ENCODE data around the gene PRKCD. TPM values are rescaled to one million over a fixed set of nuclear protein-coding genes. Genes with fewer than 3 reads are reported as not detected.

Gene PRKCD
- total and polyA plus RNA-seq, 9 of the 15 experiments (the other 6 are each of a cell fraction or from before 2014, with no cell fraction given): 2.5 to 19.5 (median 6.1) TPM

- H3K4me3 ChIP-seq: no peak overlapping the region
- H3K4me1 ChIP-seq (replicated peaks in 1 of 2; ENCODE audit: control insufficient read depth in 2 of 2, insufficient read depth in 2 of 2, low read length in 2 of 2): no peaks in the 10 kb centered on the region; a peak in 1 of 5 replicates
- FAIRE-seq: no peak
- no TSS peak for BruUV-seq (replicated peaks)
- no peaks in the 10 kb centered on the region for H3K9me3 ChIP-seq (replicated peaks; ENCODE audit: control insufficient read depth, insufficient read depth, low read depth, low read length)
- DNase-seq (ENCODE audit: extremely low read depth in 1 of 4, low spot score in 3 of 4): no peak
- ATAC-seq: no peak
- CTCF ChIA-PET (ENCODE audit: low intra/inter-chr PET ratio): no interaction called here
- H4K20me1 ChIP-seq (replicated peaks; ENCODE audit: control insufficient read depth, insufficient read depth, low read length): no peaks in the 10 kb centered on the region; the same call in 1 of the 2 replicates
- no peaks in the 10 kb centered on the region for H3K9me1 ChIP-seq (ENCODE audit: control insufficient read depth, insufficient read depth, low read length)
- POLR2A ChIA-PET: interaction anchor here (1.0 kb wide), 1 partner anchor 12 kb away, joined by 3 read pairs; no protein-coding TSS in a partner anchor
- no peak overlapping the region for H3K4me2 ChIP-seq (ENCODE audit: insufficient read depth, low read length)
- in situ Hi-C loops (cut with MboI) (no loop called here), intact Hi-C loops (cut with micrococcal nuclease) (no loop called here)
- WGBS (ENCODE audit: insufficient coverage, low coverage, missing lambda C conversion rate): 22% methylated on average over 11 of the region's 11 CpGs
- H3K36me3 ChIP-seq (ENCODE audit: control insufficient read depth, insufficient read depth, low read length): no peaks in the 10 kb centered on the region
- no peak overlapping the region for H2AFZ ChIP-seq (ENCODE audit: low read depth, low read length)
- H3K9ac ChIP-seq (ENCODE audit: insufficient read depth in 1 of 2, low read depth in 2 of 2, low read length in 2 of 2): peak overlapping the region in 1 of 2 experiments; percentile 64; a peak in 2 of 4 replicates
- H3K79me2 ChIP-seq (ENCODE audit: control insufficient read depth, insufficient read depth, low read length): no peaks in the 10 kb centered on the region
- no peak overlapping the region for H3K27ac ChIP-seq (ENCODE audit: extremely low read depth, low read depth, low read length)
- peaks cover 0 to 5% of the 10 kb centered on the region in 2 experiments; a peak in 1 of 5 replicates for H3K27me3 ChIP-seq (ENCODE audit: control insufficient read depth in 2 of 2, insufficient read depth in 2 of 2, low read length in 2 of 2)
- no peak for TF ChIP-seq SP1 (CRISPR knock-in tag; IDR thresholded peaks at IDR 0.05)
- TF ChIP-seq HSF4 (CRISPR knock-in tag; IDR thresholded peaks at IDR 0.05; ENCODE audit: borderline replicate concordance): no peak
- no peak for TF ChIP-seq HIVEP1 (CRISPR knock-in tag; IDR thresholded peaks at IDR 0.05)
- no peak for TF ChIP-seq ZNF263 (CRISPR knock-in tag; IDR thresholded peaks at IDR 0.05; ENCODE audit: borderline replicate concordance)
- no peak for TF ChIP-seq JUN (IDR thresholded peaks at IDR 0.05; ENCODE audit: borderline replicate concordance, low read depth, low read length)
- TF ChIP-seq JUN (CRISPR knock-in tag; IDR thresholded peaks at IDR 0.05; ENCODE audit: borderline replicate concordance): no peak
- no peak for TF ChIP-seq STAG1 (CRISPR knock-in tag; IDR thresholded peaks at IDR 0.05; ENCODE audit: borderline replicate concordance)
- no peak for TF ChIP-seq FOXJ3 (CRISPR knock-in tag; IDR thresholded peaks at IDR 0.05)
- no peak for TF ChIP-seq REST (IDR thresholded peaks at IDR 0.05; ENCODE audit: borderline replicate concordance)
- TF ChIP-seq REST (CRISPR knock-in tag; IDR thresholded peaks at IDR 0.05; ENCODE audit: low read depth): no peak
- TF ChIP-seq HNRNPUL1 (IDR thresholded peaks at IDR 0.05; ENCODE audit: low read length): no peak
- no peak for TF ChIP-seq U2AF2 (optimal IDR thresholded peaks at IDR 0.05; ENCODE audit: low read depth, low read length)
- TF ChIP-seq PHB2 (IDR thresholded peaks at IDR 0.05; ENCODE audit: low read depth): no peak
- TF ChIP-seq MBD1 (CRISPR knock-in tag; IDR thresholded peaks at IDR 0.05): no peak
Measured at GRCh38 chr3:53147151-53147902, 13.7 kb upstream of the PRKCD start.
